Measurements from ENCODE around the gene MAPK11.

DNA sequence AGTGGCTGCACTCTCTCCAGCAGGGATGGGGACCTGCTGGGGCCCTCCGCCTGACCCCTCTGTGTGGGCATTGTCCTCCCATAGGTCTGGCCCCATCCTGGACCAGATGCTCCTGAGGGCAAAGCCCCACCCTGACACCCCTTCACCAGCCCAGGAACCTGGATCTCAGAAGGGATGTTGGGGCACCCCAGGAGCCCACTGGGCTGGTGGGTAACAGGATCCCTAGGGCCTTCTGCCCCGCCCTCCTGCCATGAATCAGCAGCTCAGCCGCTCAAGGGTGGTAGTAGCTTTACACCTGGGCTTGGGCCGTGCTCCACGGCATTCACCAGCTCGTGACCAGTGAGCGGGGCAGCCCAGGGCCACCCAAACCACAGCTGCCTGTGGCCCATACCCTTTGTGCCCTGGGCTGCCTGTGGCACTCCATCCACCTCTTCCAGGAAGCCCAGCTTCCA is 7.7 kb downstream of the MAPK11 start:
- TF ChIP-seq, protein P1, sequence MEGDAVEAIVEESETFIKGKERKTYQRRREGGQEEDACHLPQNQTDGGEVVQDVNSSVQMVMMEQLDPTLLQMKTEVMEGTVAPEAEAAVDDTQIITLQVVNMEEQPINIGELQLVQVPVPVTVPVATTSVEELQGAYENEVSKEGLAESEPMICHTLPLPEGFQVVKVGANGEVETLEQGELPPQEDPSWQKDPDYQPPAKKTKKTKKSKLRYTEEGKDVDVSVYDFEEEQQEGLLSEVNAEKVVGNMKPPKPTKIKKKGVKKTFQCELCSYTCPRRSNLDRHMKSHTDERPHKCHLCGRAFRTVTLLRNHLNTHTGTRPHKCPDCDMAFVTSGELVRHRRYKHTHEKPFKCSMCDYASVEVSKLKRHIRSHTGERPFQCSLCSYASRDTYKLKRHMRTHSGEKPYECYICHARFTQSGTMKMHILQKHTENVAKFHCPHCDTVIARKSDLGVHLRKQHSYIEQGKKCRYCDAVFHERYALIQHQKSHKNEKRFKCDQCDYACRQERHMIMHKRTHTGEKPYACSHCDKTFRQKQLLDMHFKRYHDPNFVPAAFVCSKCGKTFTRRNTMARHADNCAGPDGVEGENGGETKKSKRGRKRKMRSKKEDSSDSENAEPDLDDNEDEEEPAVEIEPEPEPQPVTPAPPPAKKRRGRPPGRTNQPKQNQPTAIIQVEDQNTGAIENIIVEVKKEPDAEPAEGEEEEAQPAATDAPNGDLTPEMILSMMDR (IDR thresholded peaks at IDR 0.05): no peak
- TF ChIP-seq POLR2AphosphoS5 (IDR thresholded peaks at IDR 0.05): no peak

Measured in prostate gland (tissue), 2 donors.